Keratinocyte (primary cell): ENCODE measurements around the gene PIGQ. TPM values are rescaled to one million over a fixed set of nuclear protein-coding genes. Genes with fewer than 3 reads are reported as not detected.

ENCODE experiments used
- DNase-seq: peaks from one replicate; pipeline ENCODE4 v3.0.0-alpha.2; 2011; ENCODE audit warnings: low read depth, missing footprints, low spot score
- FAIRE-seq: peaks from 2 replicates; lab custom pipeline; 2011; peaks lifted over from hg19 to GRCh38; lab: Jason Lieb, UNC
- H2AFZ ChIP-seq: 2 replicates; pipeline ENCODE4 v1.6.0; 2012; ENCODE audit warnings: low read length, control low read depth, inconsistent platforms; ENCODE audit not compliant: control insufficient read depth
- H3K27ac ChIP-seq: 2 replicates; pipeline ENCODE4 v1.5.1; 2011; ENCODE audit warnings: low read length; ENCODE audit not compliant: control insufficient read depth, insufficient read depth
- H3K27me3 ChIP-seq: 3 replicates; pipeline ENCODE4 v1.6.0; 2011; ENCODE audit warnings: low read length; ENCODE audit not compliant: control insufficient read depth, insufficient read depth; ENCODE audit errors: extremely low read depth
- H3K36me3 ChIP-seq, 2 experiments: 2 replicates in 1 of 2; 3 replicates in 1 of 2; pipeline ENCODE4 v1.5.1; 2011; ENCODE audit warnings: low read length in 2 of 2, mild to moderate bottlenecking in 1 of 2; ENCODE audit not compliant: control insufficient read depth in 2 of 2, insufficient read depth in 2 of 2; ENCODE audit errors: extremely low read depth in 1 of 2
- H3K4me1 ChIP-seq: 3 replicates; pipeline ENCODE4 v1.5.1; 2011; ENCODE audit warnings: low read length; ENCODE audit not compliant: control insufficient read depth, insufficient read depth; ENCODE audit errors: extremely low read depth
- H3K4me2 ChIP-seq: 3 replicates; pipeline ENCODE4 v1.6.0; 2011; ENCODE audit warnings: low read depth, low read length; ENCODE audit not compliant: control insufficient read depth, insufficient read depth; ENCODE audit errors: extremely low read depth
- H3K4me3 ChIP-seq, 3 experiments: fragments of 200-600 bp in 1 of 3; sonication (generic) in 1 of 3; 2 replicates in 2 of 3; 3 replicates in 1 of 3; pipeline ENCODE4 v1.5.1; 2011 to 2016; ENCODE audit warnings: low read length in 3 of 3, mild to moderate bottlenecking in 3 of 3, control low read depth in 2 of 3, inconsistent platforms in 1 of 3, low read depth in 1 of 3, mixed read lengths in 1 of 3, mixed run types in 1 of 3, moderate library complexity in 1 of 3; ENCODE audit not compliant: control insufficient read depth in 2 of 3, insufficient read depth in 2 of 3; ENCODE audit errors: extremely low read depth in 1 of 3
- H3K79me2 ChIP-seq: 2 replicates; pipeline ENCODE4 v1.6.0; 2012; ENCODE audit warnings: low read length; ENCODE audit not compliant: control insufficient read depth, insufficient read depth
- H3K9ac ChIP-seq: 3 replicates; pipeline ENCODE4 v1.6.0; 2011; ENCODE audit warnings: low read length; ENCODE audit not compliant: control insufficient read depth, insufficient read depth; ENCODE audit errors: extremely low read depth
- H3K9me1 ChIP-seq: 3 replicates; pipeline ENCODE4 v1.6.0; 2011; ENCODE audit warnings: low read length; ENCODE audit not compliant: control insufficient read depth, insufficient read depth; ENCODE audit errors: extremely low read depth
- H3K9me3 ChIP-seq: 2 replicates; pipeline ENCODE4 v1.5.1; 2012; ENCODE audit warnings: low read depth, low read length; ENCODE audit not compliant: control insufficient read depth
- H4K20me1 ChIP-seq: 3 replicates; pipeline ENCODE4 v1.6.0; 2011; ENCODE audit warnings: low read length; ENCODE audit not compliant: control insufficient read depth, insufficient read depth; ENCODE audit errors: extremely low read depth
- EZH2 ChIP-seq: IDR thresholded peaks from one replicate; pipeline ENCODE4 v1.6.1; 2012; ENCODE audit warnings: inconsistent platforms, mild to moderate bottlenecking, low read length, moderate library complexity
- dilution Hi-C: fragments of 300-500 bp; cut with MboI; formaldehyde crosslinking; loops from one replicate; pipeline ENCODE4 v1.7.0; 2020; ENCODE audit warnings: low sequenced_read_pairs; ENCODE audit not compliant: extremely low pct_ligation_motif_present
- polyA plus RNA-seq, 5 experiments: library from polyadenylated mRNA; depleted of rRNA in 3 of 5; stranded (reverse) in 3 of 5; stranded (forward) in 1 of 5; unstranded in 1 of 5; fragments of >200 nt; gene quantifications; 1 replicate in 1 of 5; 2 replicates in 3 of 5; 3 replicates in 1 of 5; pipeline versions ENCODE4 v1.2.1 to v1.2.3, GENCODE V29; 2011 to 2012; ENCODE audit warnings: missing spikeins in 2 of 5, low read depth in 1 of 5, low replicate concordance in 1 of 5
- TF ChIP-seq, protein P1 (sequence below), 3 experiments: IDR thresholded peaks in 1 of 3; conservative IDR thresholded peaks in 1 of 3; optimal IDR thresholded peaks in 1 of 3; 2 replicates in 2 of 3; 3 replicates in 1 of 3; pipeline versions ENCODE3 to v1.5.1; 2011; ENCODE audit warnings: low read length in 3 of 3, mild to moderate bottlenecking in 3 of 3, moderate library complexity in 2 of 3, control low read depth in 1 of 3, inconsistent platforms in 1 of 3; ENCODE audit not compliant: insufficient read depth in 2 of 3; ENCODE audit errors: extremely low read depth in 1 of 3

PIGQ gene
- polyA plus RNA-seq, 1 donor (not counting 4 experiments of a cell fraction or from before 2014, with no cell fraction given), result 11.2 TPM

DNA sequence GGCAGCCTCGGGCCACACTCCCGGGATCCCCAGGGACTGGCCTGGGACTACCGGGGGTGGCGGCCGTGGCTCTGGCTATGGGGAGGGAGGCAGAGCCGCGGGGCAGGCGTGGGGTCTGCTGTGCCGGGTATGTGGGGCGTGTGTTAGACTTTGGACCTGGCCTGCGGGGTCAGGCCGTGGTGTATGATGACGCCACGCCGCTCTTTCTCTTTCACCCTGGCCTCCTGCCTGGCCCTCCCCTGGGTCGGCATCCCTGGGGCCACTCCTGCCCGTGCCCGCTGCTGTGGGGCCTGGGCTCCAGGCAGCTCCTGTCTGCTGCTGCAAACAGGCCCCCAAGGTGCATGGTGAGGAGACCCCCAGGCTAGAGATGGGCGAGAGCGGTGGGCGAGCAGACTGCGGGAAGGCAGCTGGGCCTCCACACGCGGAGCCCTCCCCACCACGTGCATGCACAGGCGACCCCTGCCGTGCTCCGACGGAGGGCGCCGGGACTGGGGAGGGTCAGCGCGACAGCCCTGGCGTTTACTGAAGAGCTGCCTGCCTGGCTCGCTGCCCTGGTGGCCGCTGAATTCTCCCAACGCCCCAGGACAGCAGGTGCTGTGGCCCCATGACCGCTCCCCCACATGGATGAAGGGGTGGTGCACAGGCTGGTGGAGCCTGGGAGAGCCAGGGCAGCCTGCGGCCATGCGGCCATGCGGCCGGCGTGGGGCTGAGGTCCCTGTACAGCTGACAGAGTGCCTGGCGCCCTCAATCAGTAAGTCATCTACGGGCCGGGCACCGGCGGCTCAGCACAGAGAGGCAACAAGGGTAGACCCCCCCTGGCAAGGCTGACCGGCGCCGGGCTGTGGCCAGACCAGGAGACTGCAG is 26.2 kb upstream of the PIGQ start:
- Histone ChIP-seq H3K4me2 (no peak overlapping the region), H3K9me3 (no peaks in the 10 kb centered on the region), H2AFZ (no peak overlapping the region), H3K27ac (no peak overlapping the region), H3K4me1 (no peaks in the 10 kb centered on the region), H3K9me1 (no peaks in the 10 kb centered on the region), H3K4me3 (no peak overlapping the region), H4K20me1 (peaks cover 36% of the 10 kb centered on the region), H3K27me3 (no peaks in the 10 kb centered on the region), H3K9ac (no peak overlapping the region), H3K79me2 (peaks cover 78% of the 10 kb centered on the region), H3K36me3 (peaks cover 10% of the 10 kb centered on the region in 2 experiments)
- no peak for DNase-seq
- TF ChIP-seq, protein P1, sequence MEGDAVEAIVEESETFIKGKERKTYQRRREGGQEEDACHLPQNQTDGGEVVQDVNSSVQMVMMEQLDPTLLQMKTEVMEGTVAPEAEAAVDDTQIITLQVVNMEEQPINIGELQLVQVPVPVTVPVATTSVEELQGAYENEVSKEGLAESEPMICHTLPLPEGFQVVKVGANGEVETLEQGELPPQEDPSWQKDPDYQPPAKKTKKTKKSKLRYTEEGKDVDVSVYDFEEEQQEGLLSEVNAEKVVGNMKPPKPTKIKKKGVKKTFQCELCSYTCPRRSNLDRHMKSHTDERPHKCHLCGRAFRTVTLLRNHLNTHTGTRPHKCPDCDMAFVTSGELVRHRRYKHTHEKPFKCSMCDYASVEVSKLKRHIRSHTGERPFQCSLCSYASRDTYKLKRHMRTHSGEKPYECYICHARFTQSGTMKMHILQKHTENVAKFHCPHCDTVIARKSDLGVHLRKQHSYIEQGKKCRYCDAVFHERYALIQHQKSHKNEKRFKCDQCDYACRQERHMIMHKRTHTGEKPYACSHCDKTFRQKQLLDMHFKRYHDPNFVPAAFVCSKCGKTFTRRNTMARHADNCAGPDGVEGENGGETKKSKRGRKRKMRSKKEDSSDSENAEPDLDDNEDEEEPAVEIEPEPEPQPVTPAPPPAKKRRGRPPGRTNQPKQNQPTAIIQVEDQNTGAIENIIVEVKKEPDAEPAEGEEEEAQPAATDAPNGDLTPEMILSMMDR (optimal IDR thresholded peaks at IDR 0.05 in 1 of 3, IDR thresholded peaks at IDR 0.05 in 1 of 3, conservative IDR thresholded peaks at IDR 0.05 in 1 of 3; ENCODE audit: extremely low read depth in 1 of 3, insufficient read depth in 2 of 3, low read length in 3 of 3), result no peak
- no peak for TF ChIP-seq EZH2
- FAIRE-seq, result no peak
- dilution Hi-C loops, result no loop called here

- Histone ChIP-seq H3K79me2 (peaks cover 69% of the 10 kb centered on the region), H4K20me1 (peaks cover 36% of the 10 kb centered on the region), H3K4me2 (no peak overlapping the region), H3K27ac (no peak overlapping the region), H3K9ac (no peak overlapping the region), H3K27me3 (no peaks in the 10 kb centered on the region), H3K36me3 (peaks cover 9 to 11% of the 10 kb centered on the region in 2 experiments), H3K9me3 (no peaks in the 10 kb centered on the region), H3K4me3 (no peak overlapping the region), H3K4me1 (no peaks in the 10 kb centered on the region), H2AFZ (no peak overlapping the region), H3K9me1 (no peaks in the 10 kb centered on the region)
- FAIRE-seq (no peak), DNase-seq (no peak)
- dilution Hi-C loops, result no loop called here
- TF ChIP-seq EZH2, result no peak
Observed at GRCh38 chr16:544517-544916, 25.3 kb upstream of the PIGQ start.
